SK-N-SH treated with all-trans-retinoic acid at 6 μM for 48 hours (cell line): ENCODE measurements around the gene ANAPC15.

ENCODE experiments used
- ATAC-seq: fragments of 200-7000 bp; cut with Tn5 transposase; 3 replicates; pipeline ENCODE4 v1.9.1; 2020; ENCODE audit warnings: mild to moderate bottlenecking, moderate library complexity
- TF ChIP-seq, protein P1 (sequence below): fragments of 250-450 bp; sonication (Bioruptor Pico); IDR thresholded peaks from 2 replicates; pipeline ENCODE4 v1.8.0; 2021; ENCODE audit warnings: low read depth, mild to moderate bottlenecking, moderate library complexity, borderline replicate concordance

ANAPC15 gene

DNA sequence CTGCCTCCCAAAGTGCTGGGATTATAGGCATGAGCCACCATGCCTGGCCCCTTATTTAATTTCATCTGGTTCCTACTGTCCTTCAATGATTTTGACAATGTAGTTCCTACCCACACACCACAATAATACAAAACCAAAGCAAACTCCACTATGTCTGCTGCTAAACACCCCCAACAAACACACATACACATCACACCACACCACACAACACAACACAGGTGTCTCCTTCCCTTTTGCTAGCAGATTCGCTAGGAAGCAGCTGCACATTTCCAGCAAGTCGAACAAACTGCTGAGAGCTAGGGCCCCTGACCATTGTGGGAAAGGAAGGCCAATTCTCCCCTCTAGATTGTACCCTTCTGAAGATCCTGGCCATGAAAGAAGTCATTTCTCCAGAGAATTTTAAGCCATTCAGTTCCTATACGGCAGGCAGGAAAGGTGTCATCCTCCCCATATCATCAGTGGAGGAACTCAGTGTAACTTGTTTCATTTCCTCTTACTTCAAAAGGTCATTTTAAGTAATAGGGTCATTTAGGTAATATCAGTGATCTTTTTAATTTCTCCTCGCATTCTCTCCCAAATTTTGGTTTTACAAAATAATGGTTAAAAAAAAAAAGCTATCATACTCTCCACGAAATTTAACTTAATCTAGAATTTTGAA lies 50.6 kb downstream of the ANAPC15 start:
- TF ChIP-seq, protein P1, sequence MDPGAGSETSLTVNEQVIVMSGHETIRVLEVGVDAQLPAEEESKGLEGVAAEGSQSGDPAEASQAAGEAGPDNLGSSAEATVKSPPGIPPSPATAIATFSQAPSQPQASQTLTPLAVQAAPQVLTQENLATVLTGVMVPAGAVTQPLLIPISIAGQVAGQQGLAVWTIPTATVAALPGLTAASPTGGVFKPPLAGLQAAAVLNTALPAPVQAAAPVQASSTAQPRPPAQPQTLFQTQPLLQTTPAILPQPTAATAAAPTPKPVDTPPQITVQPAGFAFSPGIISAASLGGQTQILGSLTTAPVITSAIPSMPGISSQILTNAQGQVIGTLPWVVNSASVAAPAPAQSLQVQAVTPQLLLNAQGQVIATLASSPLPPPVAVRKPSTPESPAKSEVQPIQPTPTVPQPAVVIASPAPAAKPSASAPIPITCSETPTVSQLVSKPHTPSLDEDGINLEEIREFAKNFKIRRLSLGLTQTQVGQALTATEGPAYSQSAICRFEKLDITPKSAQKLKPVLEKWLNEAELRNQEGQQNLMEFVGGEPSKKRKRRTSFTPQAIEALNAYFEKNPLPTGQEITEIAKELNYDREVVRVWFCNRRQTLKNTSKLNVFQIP (CRISPR knock-in tag): no peak
- no peak for ATAC-seq
